HG02678 (cell line): Measurements from ENCODE around the gene DOCK8.
"Not testable (repeated sequence)": the region's sequence is repeated elsewhere in the genome, so short reads cannot be mapped to it uniquely, and the experiment has no call there.

Experiments
- ATAC-seq: cut with Tn5 transposase; IDR thresholded peaks from one replicate; pipeline ENCODE4 v1.9.1; 2021; ENCODE audit warnings: mild to moderate bottlenecking, moderate library complexity; ENCODE audit not compliant: unreplicated experiment

Gene DOCK8

GRCh38 chr9:224582-225520 is 10.2 kb downstream of the DOCK8 start:
- ATAC-seq = no peak

GRCh38 chr9:227860-228259 is 13.2 kb downstream of the DOCK8 start:
- ATAC-seq = no peak

- ATAC-seq = no peak
These were observed 14.4 kb downstream of the DOCK8 start for GRCh38 chr9:228929-229695.

GRCh38 chr9:231625-232024 is 17.0 kb downstream of the DOCK8 start:
- ATAC-seq = not testable (repeated sequence)

- not testable (repeated sequence) for ATAC-seq
These were observed 19.0 kb downstream of the DOCK8 start for GRCh38 chr9:233708-234107.

GRCh38 chr9:237141-237857 is 22.6 kb downstream of the DOCK8 start:
- no peak for ATAC-seq

GRCh38 chr9:237858-238345 is 23.2 kb downstream of the DOCK8 start:
- ATAC-seq = no peak

- ATAC-seq = no peak
These were observed 27.9 kb downstream of the DOCK8 start for GRCh38 chr9:242461-243080.

GRCh38 chr9:248278-248961 is 33.8 kb downstream of the DOCK8 start:
- ATAC-seq = no peak

- no peak for ATAC-seq
These were observed 34.4 kb downstream of the DOCK8 start for GRCh38 chr9:249025-249424.

GRCh38 chr9:250039-250438 is 35.4 kb downstream of the DOCK8 start:
- ATAC-seq = no peak

- no peak for ATAC-seq
These were observed 36.0 kb downstream of the DOCK8 start for GRCh38 chr9:250625-251024.

- no peak for ATAC-seq
These were observed 36.7 kb downstream of the DOCK8 start for GRCh38 chr9:251398-251797.

- ATAC-seq = no peak
These were observed 38.9 kb downstream of the DOCK8 start for GRCh38 chr9:253539-253938.

GRCh38 chr9:254516-254915 is 39.9 kb downstream of the DOCK8 start:
- no peak for ATAC-seq

GRCh38 chr9:257957-258356 is 43.3 kb downstream of the DOCK8 start:
- ATAC-seq = no peak

GRCh38 chr9:259405-260404 is 45.0 kb downstream of the DOCK8 start:
- no peak for ATAC-seq

- ATAC-seq = no peak
These were observed 49.6 kb downstream of the DOCK8 start for GRCh38 chr9:264231-264630.
